ENCODE data around the gene LIF. TPM values are rescaled to one million over a fixed set of nuclear protein-coding genes. Genes with fewer than 3 reads are reported as not detected.

The LIF gene
- total and polyA plus RNA-seq, 2 of the 4 experiments (the other 2 are of a cell fraction), result 130 to 214 TPM

DNA sequence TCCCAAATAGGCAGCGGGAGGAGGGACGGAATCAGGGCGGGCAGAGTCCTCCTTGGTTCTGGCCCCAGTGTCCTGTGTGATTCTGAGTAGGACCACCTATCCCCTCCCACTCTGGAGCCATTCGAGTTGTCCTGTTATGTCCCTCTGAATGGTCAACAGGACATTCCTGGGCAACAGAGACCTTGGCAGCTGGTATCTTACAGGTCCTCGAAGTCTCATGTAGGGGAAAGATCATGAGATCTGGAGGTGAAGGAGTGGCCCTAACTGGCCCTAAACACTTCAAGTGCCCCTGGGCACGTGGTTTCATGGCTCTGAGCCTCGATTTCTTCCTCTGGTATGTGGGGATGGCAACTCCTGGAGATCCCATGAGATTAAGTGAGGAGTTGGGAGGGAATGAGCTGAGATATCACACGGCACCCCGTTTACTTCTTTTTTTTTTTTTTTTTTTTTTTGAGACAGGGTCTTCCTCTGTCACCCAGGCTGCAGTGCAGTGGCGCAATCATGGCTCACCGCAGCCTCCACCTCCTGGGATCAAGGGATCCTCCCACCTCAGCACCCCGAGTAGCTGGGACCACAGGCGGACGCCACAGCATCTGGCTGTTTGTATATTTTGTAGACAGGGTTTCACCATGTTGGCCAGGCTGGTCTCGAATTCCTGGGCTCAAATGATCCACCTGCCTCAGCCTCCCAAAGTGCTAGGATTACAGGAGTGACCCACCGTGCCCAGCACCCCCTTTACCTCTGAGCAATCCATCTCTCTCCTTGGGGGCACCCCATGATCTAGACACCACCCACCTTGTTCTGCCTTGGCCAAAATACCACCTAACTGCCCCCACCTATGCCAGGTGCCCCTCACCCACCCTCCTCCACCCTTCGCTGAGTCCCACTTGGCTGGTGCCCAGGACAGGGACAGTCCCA lies 6.8 kb downstream of the LIF start:
- Histone ChIP-seq H4K20me1 (ENCODE audit: insufficient read depth, low read length) (no peaks in the 10 kb centered on the region), H3K18ac (ENCODE audit: low read depth, low read length) (peak overlapping the region; percentile 0; the same call in 1 of the 2 replicates), H3K4ac (ENCODE audit: low read depth, low read length) (peak overlapping the region; percentile 57), H4K8ac (ENCODE audit: low read depth in 2 of 2, low read length in 2 of 2) (peak overlapping the region; percentile 55 to 96), H2AFZ (replicated peaks; ENCODE audit: low read length, poor library complexity) (no peak overlapping the region), H3K9me1 (ENCODE audit: insufficient read depth, low read length) (peaks cover 29% of the 10 kb centered on the region), H3K4me1 (ENCODE audit: control insufficient read depth, insufficient read depth, low read length) (peaks cover 69% of the 10 kb centered on the region), H3K36me3 (ENCODE audit: control insufficient read depth, insufficient read depth, low read length) (peaks cover 44% of the 10 kb centered on the region), H2BK15ac (ENCODE audit: low read depth, low read length) (peak overlapping the region; percentile 23; the same call in 1 of the 3 replicates), H3K23ac (ENCODE audit: low read depth, low read length) (no peak overlapping the region), H3K56ac (ENCODE audit: extremely low read depth, insufficient read depth, low read length) (no peak overlapping the region), H2AK9ac (replicated peaks; ENCODE audit: low read depth, low read length, poor library complexity) (peak overlapping the region; percentile 63), H3K9ac (ENCODE audit: low read depth, low read length) (no peak overlapping the region), H3K4me2 (ENCODE audit: low read depth, low read length) (no peak overlapping the region), H3K9me3 (ENCODE audit: control insufficient read depth, insufficient read depth, low read length) (no peaks in the 10 kb centered on the region), H2BK5ac (ENCODE audit: low read depth, low read length, poor library complexity, severe bottlenecking) (peak overlapping the region; percentile 32), H2AK5ac (ENCODE audit: low read depth, low read length) (peak overlapping the region; percentile 41), H4K91ac (ENCODE audit: insufficient read depth, low read depth, low read length) (peak overlapping the region; percentile 75), H4K5ac (ENCODE audit: low read depth, low read length) (peak overlapping the region; percentile 43), H3K79me1 (ENCODE audit: low read depth in 1 of 2, low read length in 2 of 2) (peaks cover 25 to 43% of the 10 kb centered on the region in 2 experiments), H3K27ac (ENCODE audit: insufficient read depth, low read length) (peak overlapping the region; percentile 44), H2BK120ac (ENCODE audit: low read depth, low read length) (peak overlapping the region; percentile 71), H3K27me3 (ENCODE audit: control insufficient read depth, insufficient read depth, low read length) (no peaks in the 10 kb centered on the region), H2BK20ac (ENCODE audit: low read depth, low read length) (peak overlapping the region; percentile 63; the same call in 1 of the 2 replicates), H3K4me3 (ENCODE audit: insufficient read depth, low read depth, low read length) (no peak overlapping the region), H3K14ac (replicated peaks; ENCODE audit: low read depth, low read length) (peak overlapping the region; percentile 38)
- WGBS, 2 experiments (ENCODE audit: extremely low coverage in 2 of 2, insufficient read length in 1 of 2), result 100% methylated on average over 4 of the region's 17 CpGs; no CpG with 5 or more reads in 1 of the 2 experiments
- intact Hi-C loops (cut with micrococcal nuclease) (loop anchor here (2.0 to 5.0 kb wide), 2 partner anchors 27 to 42 kb away; no protein-coding TSS in a partner anchor), dilution Hi-C loops (cut with HindIII; ENCODE audit: low sequenced_read_pairs, unreplicated experiment) (no loop called here), in situ Hi-C loops (cut with MboI; ENCODE audit: low sequenced_read_pairs) (no loop called here)
- ChIA-PET POLR2A (ENCODE audit: unreplicated experiment) (interaction anchor here (0.6 to 1.0 kb wide), 2 partner anchors 30 to 43 kb away, joined by 3 to 18 read pairs; no protein-coding TSS in a partner anchor), CTCF (no interaction called here)
- no TSS peak for BruUV-seq (replicated peaks)
- peak; percentile 76 for DNase-seq
- TF ChIP-seq MXI1 (IDR thresholded peaks at IDR 0.05; ENCODE audit: borderline replicate concordance, low read depth, low read length) (no peak), CEBPB (IDR thresholded peaks at IDR 0.05; ENCODE audit: low read depth, low read length) (peak; percentile 74), MAZ (IDR thresholded peaks at IDR 0.05; ENCODE audit: borderline replicate concordance, low read depth, low read length) (0 out of 2 replicates have a peak, but pooled peaks have one; percentile 23), POLR2A (IDR thresholded peaks at IDR 0.05; ENCODE audit: low read depth, low read length) (peak; percentile 79), RFX5 (IDR thresholded peaks at IDR 0.05; ENCODE audit: low read depth, low read length) (no peak)
- no peak for ATAC-seq (ENCODE audit: low read depth)
